Measurements from ENCODE around the gene STBD1. TPM values are rescaled to one million over a fixed set of nuclear protein-coding genes. Genes with fewer than 3 reads are reported as not detected.

The STBD1 gene
- polyA plus RNA-seq, 1 donor from 2014 or later, result not detected

DNA sequence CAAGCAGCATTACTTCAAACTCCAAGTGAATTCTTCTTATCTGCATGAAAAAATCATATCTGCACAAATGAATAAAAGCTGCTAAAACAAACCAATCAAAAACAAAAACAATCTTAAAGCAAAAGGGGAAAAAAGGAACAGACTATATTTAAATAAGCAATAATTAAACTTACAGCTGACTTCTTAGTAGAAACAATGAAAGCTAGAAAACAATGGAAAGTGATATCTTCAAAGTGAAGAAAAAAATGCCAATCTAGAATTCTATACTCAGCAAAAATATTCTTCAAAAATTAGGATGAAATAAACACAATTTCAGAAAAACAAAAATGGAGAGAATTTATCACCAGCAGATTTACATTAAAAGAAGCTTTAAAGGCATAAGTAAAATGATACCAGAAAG, 20.0 kb downstream of the STBD1 start:
- TF ChIP-seq POLR2AphosphoS5 (IDR thresholded peaks at IDR 0.05) (no peak), TAF1 (IDR thresholded peaks at IDR 0.05; ENCODE audit: low read depth) (no peak), SMC3 (conservative IDR thresholded peaks at IDR 0.05; ENCODE audit: poor library complexity) (no peak), EP300 (conservative IDR thresholded peaks at IDR 0.05; ENCODE audit: poor library complexity, severe bottlenecking) (no peak), RAD21 (conservative IDR thresholded peaks at IDR 0.05) (no peak), EZH2 (IDR thresholded peaks at IDR 0.05; ENCODE audit: borderline replicate concordance, insufficient read depth, low read length, poor library complexity, severe bottlenecking) (no peak), MXI1 (conservative IDR thresholded peaks at IDR 0.05; ENCODE audit: poor library complexity, severe bottlenecking) (no peak), CTCF (IDR thresholded peaks at IDR 0.05; ENCODE audit: poor library complexity, severe bottlenecking) (no peak)
- TF ChIP-seq, protein P1, sequence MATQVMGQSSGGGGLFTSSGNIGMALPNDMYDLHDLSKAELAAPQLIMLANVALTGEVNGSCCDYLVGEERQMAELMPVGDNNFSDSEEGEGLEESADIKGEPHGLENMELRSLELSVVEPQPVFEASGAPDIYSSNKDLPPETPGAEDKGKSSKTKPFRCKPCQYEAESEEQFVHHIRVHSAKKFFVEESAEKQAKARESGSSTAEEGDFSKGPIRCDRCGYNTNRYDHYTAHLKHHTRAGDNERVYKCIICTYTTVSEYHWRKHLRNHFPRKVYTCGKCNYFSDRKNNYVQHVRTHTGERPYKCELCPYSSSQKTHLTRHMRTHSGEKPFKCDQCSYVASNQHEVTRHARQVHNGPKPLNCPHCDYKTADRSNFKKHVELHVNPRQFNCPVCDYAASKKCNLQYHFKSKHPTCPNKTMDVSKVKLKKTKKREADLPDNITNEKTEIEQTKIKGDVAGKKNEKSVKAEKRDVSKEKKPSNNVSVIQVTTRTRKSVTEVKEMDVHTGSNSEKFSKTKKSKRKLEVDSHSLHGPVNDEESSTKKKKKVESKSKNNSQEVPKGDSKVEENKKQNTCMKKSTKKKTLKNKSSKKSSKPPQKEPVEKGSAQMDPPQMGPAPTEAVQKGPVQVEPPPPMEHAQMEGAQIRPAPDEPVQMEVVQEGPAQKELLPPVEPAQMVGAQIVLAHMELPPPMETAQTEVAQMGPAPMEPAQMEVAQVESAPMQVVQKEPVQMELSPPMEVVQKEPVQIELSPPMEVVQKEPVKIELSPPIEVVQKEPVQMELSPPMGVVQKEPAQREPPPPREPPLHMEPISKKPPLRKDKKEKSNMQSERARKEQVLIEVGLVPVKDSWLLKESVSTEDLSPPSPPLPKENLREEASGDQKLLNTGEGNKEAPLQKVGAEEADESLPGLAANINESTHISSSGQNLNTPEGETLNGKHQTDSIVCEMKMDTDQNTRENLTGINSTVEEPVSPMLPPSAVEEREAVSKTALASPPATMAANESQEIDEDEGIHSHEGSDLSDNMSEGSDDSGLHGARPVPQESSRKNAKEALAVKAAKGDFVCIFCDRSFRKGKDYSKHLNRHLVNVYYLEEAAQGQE (IDR thresholded peaks at IDR 0.05; ENCODE audit: borderline replicate concordance), result no peak
- H4K20me1 ChIP-seq (ENCODE audit: insufficient read depth), result no peaks in the 10 kb centered on the region
- H3K9ac ChIP-seq (ENCODE audit: low read length), result no peak overlapping the region
- no peaks in the 10 kb centered on the region for H3K36me3 ChIP-seq (ENCODE audit: insufficient read depth, low read length)
- no peaks in the 10 kb centered on the region for H3F3A ChIP-seq (ENCODE audit: insufficient read depth, low read length, poor library complexity, severe bottlenecking)
- H3K9me2 ChIP-seq (ENCODE audit: insufficient read depth, low read length), result no peaks in the 10 kb centered on the region
- H3K79me2 ChIP-seq (replicated peaks; ENCODE audit: insufficient read depth, low read length), result no peaks in the 10 kb centered on the region
- no peak overlapping the region for H3K27ac ChIP-seq (ENCODE audit: low read length)
- no peak overlapping the region for H3K4me3 ChIP-seq (ENCODE audit: low read length)
- no peak overlapping the region for H3K4me2 ChIP-seq (ENCODE audit: low read length)
- no peaks in the 10 kb centered on the region for H3K9me3 ChIP-seq (ENCODE audit: low read length)
- H2AFZ ChIP-seq (ENCODE audit: low read depth, low read length), result no peak overlapping the region
- no peaks in the 10 kb centered on the region for H3K27me3 ChIP-seq (ENCODE audit: insufficient read depth, low read depth, low read length)

DNA sequence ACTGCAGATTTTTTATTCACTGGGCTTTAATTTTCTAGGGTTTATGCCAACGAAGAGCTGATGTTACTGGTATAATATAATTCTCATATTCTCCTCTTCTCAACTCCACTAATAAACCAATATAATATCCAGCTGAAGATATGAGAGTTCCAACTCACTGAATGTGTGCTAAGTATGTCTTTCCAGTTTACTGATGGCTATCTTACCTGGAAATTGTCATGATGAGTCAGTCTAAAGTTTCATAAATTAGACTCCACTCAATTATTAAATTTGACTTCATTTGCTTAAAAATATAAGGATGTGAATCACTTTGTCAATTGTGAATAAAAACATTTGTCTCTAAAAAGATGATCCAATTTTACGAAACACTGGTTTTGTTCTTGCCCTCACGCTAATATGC, 28.4 kb downstream of the STBD1 start:
- Histone ChIP-seq H3K4me3 (ENCODE audit: low read length) (no peak overlapping the region), H3F3A (ENCODE audit: insufficient read depth, low read length, poor library complexity, severe bottlenecking) (no peaks in the 10 kb centered on the region), H3K27me3 (ENCODE audit: insufficient read depth, low read depth, low read length) (no peaks in the 10 kb centered on the region), H3K4me2 (ENCODE audit: low read length) (no peak overlapping the region), H3K9ac (ENCODE audit: low read length) (no peak overlapping the region), H3K79me2 (replicated peaks; ENCODE audit: insufficient read depth, low read length) (no peaks in the 10 kb centered on the region), H3K27ac (ENCODE audit: low read length) (no peak overlapping the region), H3K9me2 (ENCODE audit: insufficient read depth, low read length) (no peaks in the 10 kb centered on the region), H2AFZ (ENCODE audit: low read depth, low read length) (no peak overlapping the region), H3K9me3 (ENCODE audit: low read length) (no peaks in the 10 kb centered on the region), H3K36me3 (ENCODE audit: insufficient read depth, low read length) (no peaks in the 10 kb centered on the region), H4K20me1 (ENCODE audit: insufficient read depth) (no peaks in the 10 kb centered on the region)
- TF ChIP-seq, protein P1 (IDR thresholded peaks at IDR 0.05; ENCODE audit: borderline replicate concordance), result no peak
- no peak for TF ChIP-seq EP300 (conservative IDR thresholded peaks at IDR 0.05; ENCODE audit: poor library complexity, severe bottlenecking)
